NCI-H187 (cell line): ENCODE results near the gene PTPRN2.
"Not testable (repeated sequence)": the region's sequence is repeated elsewhere in the genome, so short reads cannot be mapped to it uniquely, and the experiment has no call there.

Experiments used
- DNase-seq, 2 experiments: peaks; one replicate each; lab custom pipeline; 2025; lab: John Stamatoyannopoulos, UW

Gene PTPRN2

GRCh38 chr7:157496416-157497275, 1091.0 kb downstream of the PTPRN2 start:
- no peak for DNase-seq

- DNase-seq, result no peak
Measured at GRCh38 chr7:157495594-157495993, 1092.0 kb downstream of the PTPRN2 start.

- no peak for DNase-seq
Measured at GRCh38 chr7:157495177-157495553, 1092.5 kb downstream of the PTPRN2 start.

GRCh38 chr7:157494506-157495176, 1093.0 kb downstream of the PTPRN2 start:
- no peak for DNase-seq

GRCh38 chr7:157493776-157494175, 1093.8 kb downstream of the PTPRN2 start:
- DNase-seq, result no peak

- DNase-seq, result no peak
Measured at GRCh38 chr7:157493017-157493416, 1094.6 kb downstream of the PTPRN2 start.

GRCh38 chr7:157490465-157490912, 1097.1 kb downstream of the PTPRN2 start:
- no peak for DNase-seq

- DNase-seq, result not testable (repeated sequence)
Measured at GRCh38 chr7:157489870-157490269, 1097.8 kb downstream of the PTPRN2 start.
